GM12873 (cell line): ENCODE data around the gene PIP5K1B.

Experiments used
- TF ChIP-seq, protein P1 (sequence below): IDR thresholded peaks from 2 replicates; pipeline ENCODE4 v1.5.1; 2012; ENCODE audit warnings: low read depth, mild to moderate bottlenecking, moderate library complexity, low read length, control low read depth; ENCODE audit not compliant: insufficient read depth; ENCODE audit errors: missing control alignments

Gene PIP5K1B

DNA sequence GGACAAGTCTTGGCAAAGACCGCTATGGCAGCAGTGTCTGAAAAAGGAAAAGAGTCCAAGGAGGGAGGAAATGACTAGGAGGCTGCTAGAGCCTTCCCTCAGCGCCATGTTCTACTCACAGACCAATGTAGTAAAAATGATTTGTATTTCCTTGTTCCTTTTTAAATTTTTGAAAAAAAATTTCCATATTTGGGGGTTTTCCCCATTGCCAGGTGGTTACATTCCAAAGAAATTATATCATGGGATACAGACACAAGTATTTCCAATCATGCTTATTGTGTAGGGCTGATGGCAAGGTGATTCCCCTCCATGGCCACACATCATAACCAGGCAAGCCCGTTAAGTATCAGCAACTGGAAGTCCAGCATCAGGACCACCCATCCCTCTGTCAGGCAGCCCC, 138.2 kb downstream of the PIP5K1B start:
- TF ChIP-seq, protein P1, sequence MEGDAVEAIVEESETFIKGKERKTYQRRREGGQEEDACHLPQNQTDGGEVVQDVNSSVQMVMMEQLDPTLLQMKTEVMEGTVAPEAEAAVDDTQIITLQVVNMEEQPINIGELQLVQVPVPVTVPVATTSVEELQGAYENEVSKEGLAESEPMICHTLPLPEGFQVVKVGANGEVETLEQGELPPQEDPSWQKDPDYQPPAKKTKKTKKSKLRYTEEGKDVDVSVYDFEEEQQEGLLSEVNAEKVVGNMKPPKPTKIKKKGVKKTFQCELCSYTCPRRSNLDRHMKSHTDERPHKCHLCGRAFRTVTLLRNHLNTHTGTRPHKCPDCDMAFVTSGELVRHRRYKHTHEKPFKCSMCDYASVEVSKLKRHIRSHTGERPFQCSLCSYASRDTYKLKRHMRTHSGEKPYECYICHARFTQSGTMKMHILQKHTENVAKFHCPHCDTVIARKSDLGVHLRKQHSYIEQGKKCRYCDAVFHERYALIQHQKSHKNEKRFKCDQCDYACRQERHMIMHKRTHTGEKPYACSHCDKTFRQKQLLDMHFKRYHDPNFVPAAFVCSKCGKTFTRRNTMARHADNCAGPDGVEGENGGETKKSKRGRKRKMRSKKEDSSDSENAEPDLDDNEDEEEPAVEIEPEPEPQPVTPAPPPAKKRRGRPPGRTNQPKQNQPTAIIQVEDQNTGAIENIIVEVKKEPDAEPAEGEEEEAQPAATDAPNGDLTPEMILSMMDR: no peak

DNA sequence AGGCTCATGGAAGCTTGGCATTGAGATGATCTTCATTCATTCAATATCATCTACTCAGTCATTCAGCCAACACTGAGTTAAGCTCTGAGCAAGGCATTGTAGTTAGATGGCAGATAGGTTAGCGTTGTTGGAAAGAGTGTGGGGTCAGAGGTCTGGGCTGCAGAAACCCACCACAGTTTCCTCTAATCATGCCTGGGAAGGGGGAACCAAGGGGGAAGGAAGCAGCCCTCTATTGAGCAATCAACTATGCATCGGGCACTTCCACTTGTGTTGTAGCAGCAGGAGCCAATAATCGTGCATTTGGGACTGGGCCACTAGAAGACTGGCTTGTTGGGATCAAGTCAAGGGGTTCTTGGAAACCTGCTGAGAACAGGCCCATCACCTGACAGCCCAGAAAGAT, 139.1 kb downstream of the PIP5K1B start:
- TF ChIP-seq, protein P1: no peak

DNA sequence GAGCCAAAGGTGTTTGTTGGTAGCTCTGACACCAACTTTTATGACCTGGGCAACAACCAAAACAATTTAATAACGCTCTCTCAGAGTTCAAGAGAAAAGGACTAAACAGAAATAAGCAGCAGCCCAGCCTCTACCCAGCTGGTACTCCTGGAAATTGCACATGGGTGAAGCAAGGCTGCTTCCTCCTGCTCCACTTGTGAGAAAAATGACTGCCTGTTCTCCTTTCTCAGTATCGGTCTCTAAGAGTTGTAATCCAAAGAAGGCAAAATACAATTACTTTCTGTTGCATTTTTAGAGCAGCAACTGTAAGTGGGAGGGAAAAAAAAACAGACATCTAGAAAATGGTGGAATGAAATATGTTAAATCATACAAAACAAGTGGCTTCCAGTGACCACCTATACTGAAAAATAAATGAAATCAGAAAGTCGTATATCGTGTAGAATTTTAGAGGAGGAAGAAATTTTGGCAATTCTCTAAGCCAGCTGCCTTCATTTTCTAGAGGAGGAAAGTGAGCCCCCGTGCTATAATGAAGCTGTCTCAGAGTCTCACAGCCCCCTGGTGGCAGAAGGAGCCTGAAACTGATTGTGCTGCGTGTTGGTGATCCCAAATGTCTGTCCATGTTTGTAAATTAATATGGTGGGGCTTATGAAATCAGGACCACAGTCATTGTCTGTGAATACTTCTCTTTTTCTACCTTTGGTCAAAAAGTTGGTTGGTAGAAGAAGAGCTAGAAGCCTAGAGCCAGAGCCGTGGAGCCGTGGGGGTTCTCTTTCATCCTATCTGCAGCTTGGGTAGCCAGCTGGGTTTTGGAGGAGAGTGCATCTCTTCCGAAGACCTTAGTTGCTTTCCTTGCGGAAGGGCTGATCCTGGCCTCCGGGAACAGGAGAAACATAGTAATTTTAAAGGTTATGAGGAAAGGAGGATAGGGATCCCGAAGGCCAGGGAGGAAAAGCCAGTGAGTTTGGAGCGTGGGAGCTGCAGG, 139.9 kb downstream of the PIP5K1B start:
- TF ChIP-seq, protein P1: peak; percentile 73

DNA sequence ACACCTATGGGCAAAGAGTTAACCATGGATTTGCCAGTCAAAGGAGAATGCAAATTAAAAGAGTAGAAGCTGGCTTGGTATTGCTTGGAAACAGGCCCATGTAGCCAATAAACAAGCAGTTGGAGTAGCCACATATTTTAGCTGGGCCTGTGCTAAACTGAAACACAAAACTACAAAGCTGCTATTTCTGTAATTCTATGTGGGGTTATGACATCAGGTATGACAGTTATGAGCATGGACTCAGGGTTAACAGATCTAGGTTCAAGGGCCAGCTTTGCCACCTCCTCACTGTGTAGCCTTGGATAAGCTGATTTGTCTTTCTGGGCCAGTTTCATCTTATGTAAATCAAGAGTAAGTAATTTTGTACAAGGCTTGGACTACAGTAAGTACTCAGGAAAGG, 142.7 kb downstream of the PIP5K1B start:
- TF ChIP-seq, protein P1: no peak

DNA sequence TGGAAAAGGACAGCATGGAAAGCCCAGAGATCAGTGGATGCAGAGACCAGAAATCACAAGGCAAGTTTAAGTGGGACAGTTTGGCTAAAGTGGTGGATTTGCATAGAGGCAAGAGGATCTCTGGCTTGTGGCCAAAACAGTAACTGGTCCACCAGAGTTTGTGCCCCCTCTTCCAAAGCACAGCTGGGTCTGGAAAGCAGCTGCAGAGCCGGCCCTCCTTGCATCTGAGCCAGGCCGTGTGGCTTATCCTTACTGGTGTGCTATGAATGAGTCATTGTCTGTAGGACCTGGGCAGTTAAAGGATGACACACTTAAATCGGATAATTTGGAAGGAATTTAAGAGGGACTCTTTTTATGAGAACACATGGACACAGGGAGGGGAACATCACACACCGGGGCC, 146.6 kb downstream of the PIP5K1B start:
- TF ChIP-seq, protein P1: no peak

DNA sequence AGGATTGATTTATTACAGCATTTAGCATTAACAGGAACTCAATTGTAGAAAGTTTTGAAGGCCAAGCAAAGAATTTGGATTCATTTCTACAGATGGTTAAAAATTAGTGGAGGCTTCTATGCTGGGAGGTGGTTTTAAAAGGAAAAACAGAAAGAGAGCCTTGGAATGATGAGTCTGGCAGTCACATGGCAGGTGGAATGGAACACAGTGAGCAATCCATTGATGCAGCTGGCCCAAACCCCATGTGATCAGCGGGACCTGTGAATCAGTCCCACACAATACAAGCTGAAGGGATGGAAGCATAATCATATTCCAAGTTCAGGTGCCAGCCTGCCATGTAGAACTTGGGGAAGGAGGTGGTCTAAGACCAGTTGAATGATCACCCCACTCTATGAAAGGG, 147.9 kb downstream of the PIP5K1B start:
- TF ChIP-seq, protein P1: no peak

DNA sequence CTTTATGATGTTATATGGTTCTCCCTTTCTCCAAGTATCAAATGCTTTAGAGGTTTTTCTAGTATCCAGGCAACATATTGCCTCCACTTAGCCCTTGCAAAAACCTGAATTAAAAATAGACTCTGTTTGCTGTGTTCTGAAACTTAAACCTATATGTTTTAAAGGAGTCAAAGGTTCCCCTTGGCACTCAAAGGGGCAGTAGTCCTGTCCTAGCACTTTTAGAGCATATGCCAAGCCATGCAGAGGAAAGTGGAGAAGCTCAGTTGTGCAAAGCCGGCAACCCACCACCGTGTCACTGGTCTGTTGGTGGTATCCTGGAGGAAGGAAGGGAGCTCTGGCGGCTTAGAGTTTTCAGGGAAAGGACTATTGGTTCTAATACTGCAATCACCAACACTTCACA, 154.3 kb downstream of the PIP5K1B start:
- TF ChIP-seq, protein P1: no peak
